ENCODE results near the gene TNNT3.

- TF ChIP-seq POLR2A (IDR thresholded peaks at IDR 0.05; ENCODE audit: low read length) (no peak), GATA1 (IDR thresholded peaks at IDR 0.05; ENCODE audit: low read depth, low read length) (no peak)
Observed at GRCh38 chr11:1887451-1888346, 31.8 kb upstream of the TNNT3 start.
